Ovary (tissue), 3 donors: Measurements from ENCODE around the gene DHX8.

ENCODE experiments used
- CTCF ChIP-seq, 3 donors: fragments of 450-650 bp in 2 of 3; fragments of 200-600 bp in 1 of 3; IDR thresholded peaks; one replicate each; pipeline versions ENCODE4 v1.5.1 to v1.8.0; 2016 to 2022; ENCODE audit warnings: antibody characterized with exemption in 3 of 3, mild to moderate bottlenecking in 1 of 3
- EP300 ChIP-seq: sonication (generic); formaldehyde crosslinking; IDR thresholded peaks from one replicate; pipeline ENCODE4 v1.6.1; 2017; ENCODE audit warnings: antibody characterized with exemption
- POLR2A ChIP-seq: fragments of 450-650 bp; IDR thresholded peaks from one replicate; pipeline ENCODE4 v1.6.1; 2017; ENCODE audit warnings: antibody characterized with exemption, mild to moderate bottlenecking, moderate library complexity
- donor health status: DM: no; HTN: no; CAD: no.

- TF ChIP-seq CTCF (IDR thresholded peaks at IDR 0.05) (no peak), POLR2A (no peak), EP300 (no peak)
Observed at GRCh38 chr17:43528988-43529814, 45.4 kb downstream of the DHX8 start.
